K562 (cell line): ENCODE data around the gene ADM. TPM values are rescaled to one million over a fixed set of nuclear protein-coding genes. Genes with fewer than 3 reads are reported as not detected.

Source experiments
- ATAC-seq: fragments of 200-7000 bp; cut with Tn5 transposase; 3 replicates; pipeline ENCODE4 v1.9.1; 2020; ENCODE audit warnings: moderate library complexity
- BruUV-seq: library from RNA; stranded (reverse); fragments of 400-500 nt; replicated peaks from 2 replicates; lab custom pipeline; 2021; lab: Mats Ljungman, UMichigan
- CTCF ChIA-PET: fragments of 300-600 bp; formaldehyde crosslinking; extraction: SDS; loops from one replicate; lab custom pipeline; 2021; ENCODE audit warnings: low intra/inter-chr PET ratio; lab: Yijun Ruan, JAX
- POLR2A ChIA-PET: fragments of 300-600, 350-650 bp; sonication (Branson Sonifier 250); formaldehyde crosslinking; extraction: SDS; loops from one replicate; lab custom pipeline; 2021; ENCODE audit warnings: antibody characterized with exemption, inconsistent platforms; lab: Yijun Ruan, JAX
- DNase-seq, 4 experiments: peaks; one replicate each; pipeline versions ENCODE4 v3.0.0 to v3.0.0-alpha.2; 2011 to 2018; ENCODE audit warnings: low spot score in 3 of 4, mixed read lengths in 3 of 4; ENCODE audit errors: extremely low read depth in 1 of 4
- FAIRE-seq: peaks from 2 replicates; lab custom pipeline; 2011; peaks lifted over from hg19 to GRCh38; lab: Jason Lieb, UNC
- H2AFZ ChIP-seq: 2 replicates; pipeline ENCODE4 v1.6.0; 2011; ENCODE audit warnings: low read depth, low read length, control low read depth, inconsistent platforms
- H3K27ac ChIP-seq: fragments of 200-600 bp; 3 replicates; pipeline ENCODE4 v1.8.0; 2011; ENCODE audit warnings: low read depth, mild to moderate bottlenecking, control low read depth, inconsistent platforms, low read length, moderate library complexity, mixed read lengths; ENCODE audit errors: extremely low read depth
- H3K27me3 ChIP-seq, 2 experiments: fragments of 300-600 bp in 1 of 2; 2 replicates in 1 of 2; 3 replicates in 1 of 2; pipeline versions ENCODE4 v1.6.0 to v1.8.0; 2011; ENCODE audit warnings: inconsistent platforms in 2 of 2, low read length in 2 of 2, mild to moderate bottlenecking in 1 of 2, mixed read lengths in 1 of 2, moderate library complexity in 1 of 2; ENCODE audit not compliant: control insufficient read depth in 2 of 2, insufficient read depth in 2 of 2
- H3K36me3 ChIP-seq: fragments of 300-600 bp; 3 replicates; pipeline ENCODE4 v1.8.0; 2011; ENCODE audit warnings: mild to moderate bottlenecking, low read length, inconsistent platforms; ENCODE audit not compliant: control insufficient read depth, insufficient read depth
- H3K4me1 ChIP-seq, 2 experiments: fragments of 200-600 bp in 1 of 2; replicated peaks in 1 of 2; 2 replicates in 1 of 2; 3 replicates in 1 of 2; pipeline versions ENCODE4 v1.5.1 to v1.8.0; 2011; ENCODE audit warnings: inconsistent platforms in 2 of 2, low read length in 2 of 2, mild to moderate bottlenecking in 1 of 2, mixed read lengths in 1 of 2, moderate library complexity in 1 of 2; ENCODE audit not compliant: control insufficient read depth in 2 of 2, insufficient read depth in 2 of 2
- H3K4me2 ChIP-seq: 2 replicates; pipeline ENCODE4 v1.6.1; 2011; ENCODE audit warnings: low read length, control low read depth, inconsistent platforms, mixed read lengths; ENCODE audit not compliant: insufficient read depth
- H3K4me3 ChIP-seq: fragments of 200-600 bp; sonication (generic), shearing (Covaris generic); 2 replicates; pipeline ENCODE4 v1.5.1; 2016; ENCODE audit warnings: control low read depth, inconsistent platforms
- H3K79me2 ChIP-seq: fragments of 200-600 bp; 3 replicates; pipeline ENCODE4 v1.8.0; 2011; ENCODE audit warnings: low read length, inconsistent platforms; ENCODE audit not compliant: control insufficient read depth, insufficient read depth
- H3K9ac ChIP-seq, 2 experiments: 2 replicates each; pipeline versions ENCODE4 v1.6.0 to v1.6.1; 2011; ENCODE audit warnings: low read depth in 2 of 2, low read length in 2 of 2, control low read depth in 1 of 2, inconsistent platforms in 1 of 2, mild to moderate bottlenecking in 1 of 2, mixed read lengths in 1 of 2; ENCODE audit not compliant: insufficient read depth in 1 of 2
- H3K9me1 ChIP-seq: one replicate; pipeline ENCODE4 v1.6.0; 2011; ENCODE audit warnings: inconsistent platforms, mild to moderate bottlenecking, low read length, moderate library complexity; ENCODE audit not compliant: control insufficient read depth, insufficient read depth
- H3K9me3 ChIP-seq: replicated peaks from 2 replicates; pipeline ENCODE4 v1.5.1; 2011; ENCODE audit warnings: low read depth, low read length, inconsistent platforms; ENCODE audit not compliant: control insufficient read depth, insufficient read depth
- H4K20me1 ChIP-seq: replicated peaks from 2 replicates; pipeline ENCODE4 v1.6.1; 2011; ENCODE audit warnings: low read length, inconsistent platforms, mixed read lengths; ENCODE audit not compliant: control insufficient read depth, insufficient read depth
- ARID1B ChIP-seq: fragments of 450-650 bp; IDR thresholded peaks from 2 replicates; pipeline ENCODE4 v1.6.1; 2016; ENCODE audit warnings: antibody characterized with exemption, mild to moderate bottlenecking, inconsistent platforms
- CBFA2T2 ChIP-seq: fragments of 450-650 bp; conservative IDR thresholded peaks from 2 replicates; pipeline ENCODE4 v1.6.1; 2017; ENCODE audit warnings: mild to moderate bottlenecking
- CTBP1 ChIP-seq: fragments of 450-650 bp; IDR thresholded peaks from 2 replicates; pipeline ENCODE4 v1.6.1; 2016; ENCODE audit warnings: borderline replicate concordance
- CXXC5 ChIP-seq: fragments of 250-450 bp; sonication (Bioruptor Pico); IDR thresholded peaks from 2 replicates; pipeline ENCODE4 v1.8.0; 2022; ENCODE audit warnings: inconsistent platforms, mild to moderate bottlenecking, moderate library complexity
- EP300 ChIP-seq: IDR thresholded peaks from 2 replicates; pipeline ENCODE4 v1.6.1; 2012; ENCODE audit warnings: low read length, improper control_type of control experiment
- NR4A1 ChIP-seq, 2 experiments: fragments of 250-450 bp in 1 of 2; fragments of 450-650 bp in 1 of 2; sonication (Bioruptor Pico) in 1 of 2; IDR thresholded peaks; 2 replicates each; pipeline versions ENCODE4 v1.4.0 to v1.6.1; 2016 to 2020; ENCODE audit warnings: mild to moderate bottlenecking in 2 of 2, missing compliant biosample characterization in 1 of 2, missing genetic modification characterization in 1 of 2, moderate library complexity in 1 of 2
- RCOR1 ChIP-seq, 2 experiments: IDR thresholded peaks; 2 replicates each; pipeline ENCODE4 v1.6.1; 2012; ENCODE audit warnings: low read depth in 2 of 2, low read length in 2 of 2, borderline replicate concordance in 1 of 2, improper control_type of control experiment in 1 of 2
- SMAD4 ChIP-seq: fragments of 250-450 bp; sonication (Bioruptor Pico); conservative IDR thresholded peaks from 2 replicates; pipeline ENCODE4 v1.8.0; 2021; ENCODE audit warnings: inconsistent platforms, mild to moderate bottlenecking, moderate library complexity
- ZNF696 ChIP-seq: fragments of 250-450 bp; sonication (Bioruptor Pico); conservative IDR thresholded peaks from 2 replicates; pipeline ENCODE4 v1.4.0; 2020; ENCODE audit warnings: mild to moderate bottlenecking, moderate library complexity
- WGBS: fragments of 100-300 bp; shearing (Covaris generic); methylation state at CpG from one replicate; pipeline ENCODE4 v1.1.6; 2016; ENCODE audit warnings: low coverage, mixed read lengths; ENCODE audit not compliant: insufficient coverage; ENCODE audit errors: missing lambda C conversion rate; 5-methylcytosine and 5-hydroxymethylcytosine counted together
- in situ Hi-C: fragments of 300-500 bp; cut with MboI; formaldehyde crosslinking; loops from 4 replicates; pipeline ENCODE4 v1.15.0; 2018; ENCODE audit warnings: inconsistent platforms, mixed read lengths
- intact Hi-C: fragments of 100-400 bp; cut with micrococcal nuclease; formaldehyde crosslinking; loops from 2 replicates; pipeline ENCODE4 v1.14.2; 2022
- polyA plus RNA-seq, 8 experiments: library from polyadenylated mRNA; depleted of rRNA in 4 of 8; stranded (reverse) in 5 of 8; unstranded in 3 of 8; fragments of >200 nt; fragmentation: Nextera tagmentation in 2 of 8; fragmentation: Illumina TruSeq in 1 of 8; extraction: Ambion mirVana in 2 of 8; extraction: Trizol in 1 of 8; gene quantifications; 2 replicates each; pipeline versions ENCODE4 v1.2.1 to v1.2.3, GENCODE V29; 2011 to 2014; ENCODE audit warnings: inconsistent platforms in 1 of 8, missing spikeins in 1 of 8
- total RNA-seq, 7 experiments: library from RNA; depleted of rRNA in 6 of 7; stranded (reverse); fragments of >200 nt in 6 of 7; fragmentation: Illumina TruSeq in 2 of 7; extraction: Trizol in 2 of 7; gene quantifications; 2 replicates each; pipeline versions ENCODE4 v1.2.1 to v1.2.3, GENCODE V29; 2011 to 2021; ENCODE audit warnings: low replicate concordance in 1 of 7
- TF ChIP-seq, protein P1 (sequence below): fragments of 450-650 bp; IDR thresholded peaks from 2 replicates; pipeline ENCODE4 v1.6.1; 2016; ENCODE audit warnings: mild to moderate bottlenecking, moderate library complexity

ADM gene
- total and polyA plus RNA-seq, 9 of the 15 experiments (the other 6 are each of a cell fraction or from before 2014, with no cell fraction given), result 0.23 to 0.49 (median 0.32) TPM; not detected in 6

DNA sequence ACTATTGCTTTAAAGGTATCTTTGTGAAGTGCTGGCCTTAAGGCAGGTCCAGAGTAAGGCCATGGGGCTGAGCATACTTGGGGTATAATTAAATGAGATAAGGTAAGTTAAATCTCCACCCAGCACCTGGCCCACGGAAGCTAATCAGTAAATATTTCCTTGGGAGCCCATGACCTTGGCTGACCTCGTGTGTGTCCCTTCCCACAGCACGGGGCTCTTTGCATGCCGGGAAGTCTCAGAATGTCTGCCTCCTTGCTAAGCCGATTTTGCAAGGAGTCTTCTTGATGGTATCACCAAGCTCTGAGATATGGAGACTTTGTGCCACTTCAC, 46.5 kb downstream of the ADM start:
- in situ Hi-C loops (no loop called here), intact Hi-C loops (no loop called here)
- peak overlapping the region; percentile 47 for H2AFZ ChIP-seq
- ATAC-seq (peak; percentile 75), FAIRE-seq (peak; percentile 72), DNase-seq (peak; percentile 14 to 55 (median 20))
- H3K4me2 ChIP-seq, result peak overlapping the region; percentile 43; the same call in 1 of the 2 replicates
- no peak overlapping the region for H3K4me3 ChIP-seq
- no peaks in the 10 kb centered on the region for H3K79me2 ChIP-seq
- H3K9ac ChIP-seq, result no peak overlapping the region; a peak in 1 of 4 replicates
- ChIA-PET CTCF (interaction anchor here (0.7 to 1.6 kb wide), 2 partner anchors 15 to 372 kb away, joined by 3 to 4 read pairs; no protein-coding TSS in a partner anchor), POLR2A (interaction anchor here (0.6 to 1.0 kb wide), 4 partner anchors 8 to 28 kb away, joined by 3 read pairs; no protein-coding TSS in a partner anchor)
- no peaks in the 10 kb centered on the region for H3K36me3 ChIP-seq
- peaks cover 7 to 10% of the 10 kb centered on the region in 2 experiments; a peak in 3 of 5 replicates for H3K4me1 ChIP-seq
- no TSS peak for BruUV-seq
- no peaks in the 10 kb centered on the region for H3K27me3 ChIP-seq
- WGBS, result 3% methylated on average over 5 of the region's 5 CpGs
- H4K20me1 ChIP-seq, result no peaks in the 10 kb centered on the region
- no peaks in the 10 kb centered on the region for H3K9me3 ChIP-seq
- no peaks in the 10 kb centered on the region for H3K9me1 ChIP-seq
- H3K27ac ChIP-seq, result no peak overlapping the region
- no peak for TF ChIP-seq NR4A1 (CRISPR knock-in tag; IDR thresholded peaks at IDR 0.05)
- 0 out of 2 replicates have a peak, but pooled peaks have one; percentile 35 for TF ChIP-seq NR4A1 (tag; IDR thresholded peaks at IDR 0.05)
- TF ChIP-seq SMAD4 (CRISPR knock-in tag), result peak; percentile 64; the same call in 1 of the 2 replicates
- peak; percentile 33; the same call in 1 of the 2 replicates for TF ChIP-seq EP300
- peak; percentile 64 for TF ChIP-seq CXXC5
- peak; percentile 61; the same call in 1 of the 2 replicates for TF ChIP-seq CTBP1
- TF ChIP-seq ZNF696 (CRISPR knock-in tag), result no peak
- TF ChIP-seq, protein P1, sequence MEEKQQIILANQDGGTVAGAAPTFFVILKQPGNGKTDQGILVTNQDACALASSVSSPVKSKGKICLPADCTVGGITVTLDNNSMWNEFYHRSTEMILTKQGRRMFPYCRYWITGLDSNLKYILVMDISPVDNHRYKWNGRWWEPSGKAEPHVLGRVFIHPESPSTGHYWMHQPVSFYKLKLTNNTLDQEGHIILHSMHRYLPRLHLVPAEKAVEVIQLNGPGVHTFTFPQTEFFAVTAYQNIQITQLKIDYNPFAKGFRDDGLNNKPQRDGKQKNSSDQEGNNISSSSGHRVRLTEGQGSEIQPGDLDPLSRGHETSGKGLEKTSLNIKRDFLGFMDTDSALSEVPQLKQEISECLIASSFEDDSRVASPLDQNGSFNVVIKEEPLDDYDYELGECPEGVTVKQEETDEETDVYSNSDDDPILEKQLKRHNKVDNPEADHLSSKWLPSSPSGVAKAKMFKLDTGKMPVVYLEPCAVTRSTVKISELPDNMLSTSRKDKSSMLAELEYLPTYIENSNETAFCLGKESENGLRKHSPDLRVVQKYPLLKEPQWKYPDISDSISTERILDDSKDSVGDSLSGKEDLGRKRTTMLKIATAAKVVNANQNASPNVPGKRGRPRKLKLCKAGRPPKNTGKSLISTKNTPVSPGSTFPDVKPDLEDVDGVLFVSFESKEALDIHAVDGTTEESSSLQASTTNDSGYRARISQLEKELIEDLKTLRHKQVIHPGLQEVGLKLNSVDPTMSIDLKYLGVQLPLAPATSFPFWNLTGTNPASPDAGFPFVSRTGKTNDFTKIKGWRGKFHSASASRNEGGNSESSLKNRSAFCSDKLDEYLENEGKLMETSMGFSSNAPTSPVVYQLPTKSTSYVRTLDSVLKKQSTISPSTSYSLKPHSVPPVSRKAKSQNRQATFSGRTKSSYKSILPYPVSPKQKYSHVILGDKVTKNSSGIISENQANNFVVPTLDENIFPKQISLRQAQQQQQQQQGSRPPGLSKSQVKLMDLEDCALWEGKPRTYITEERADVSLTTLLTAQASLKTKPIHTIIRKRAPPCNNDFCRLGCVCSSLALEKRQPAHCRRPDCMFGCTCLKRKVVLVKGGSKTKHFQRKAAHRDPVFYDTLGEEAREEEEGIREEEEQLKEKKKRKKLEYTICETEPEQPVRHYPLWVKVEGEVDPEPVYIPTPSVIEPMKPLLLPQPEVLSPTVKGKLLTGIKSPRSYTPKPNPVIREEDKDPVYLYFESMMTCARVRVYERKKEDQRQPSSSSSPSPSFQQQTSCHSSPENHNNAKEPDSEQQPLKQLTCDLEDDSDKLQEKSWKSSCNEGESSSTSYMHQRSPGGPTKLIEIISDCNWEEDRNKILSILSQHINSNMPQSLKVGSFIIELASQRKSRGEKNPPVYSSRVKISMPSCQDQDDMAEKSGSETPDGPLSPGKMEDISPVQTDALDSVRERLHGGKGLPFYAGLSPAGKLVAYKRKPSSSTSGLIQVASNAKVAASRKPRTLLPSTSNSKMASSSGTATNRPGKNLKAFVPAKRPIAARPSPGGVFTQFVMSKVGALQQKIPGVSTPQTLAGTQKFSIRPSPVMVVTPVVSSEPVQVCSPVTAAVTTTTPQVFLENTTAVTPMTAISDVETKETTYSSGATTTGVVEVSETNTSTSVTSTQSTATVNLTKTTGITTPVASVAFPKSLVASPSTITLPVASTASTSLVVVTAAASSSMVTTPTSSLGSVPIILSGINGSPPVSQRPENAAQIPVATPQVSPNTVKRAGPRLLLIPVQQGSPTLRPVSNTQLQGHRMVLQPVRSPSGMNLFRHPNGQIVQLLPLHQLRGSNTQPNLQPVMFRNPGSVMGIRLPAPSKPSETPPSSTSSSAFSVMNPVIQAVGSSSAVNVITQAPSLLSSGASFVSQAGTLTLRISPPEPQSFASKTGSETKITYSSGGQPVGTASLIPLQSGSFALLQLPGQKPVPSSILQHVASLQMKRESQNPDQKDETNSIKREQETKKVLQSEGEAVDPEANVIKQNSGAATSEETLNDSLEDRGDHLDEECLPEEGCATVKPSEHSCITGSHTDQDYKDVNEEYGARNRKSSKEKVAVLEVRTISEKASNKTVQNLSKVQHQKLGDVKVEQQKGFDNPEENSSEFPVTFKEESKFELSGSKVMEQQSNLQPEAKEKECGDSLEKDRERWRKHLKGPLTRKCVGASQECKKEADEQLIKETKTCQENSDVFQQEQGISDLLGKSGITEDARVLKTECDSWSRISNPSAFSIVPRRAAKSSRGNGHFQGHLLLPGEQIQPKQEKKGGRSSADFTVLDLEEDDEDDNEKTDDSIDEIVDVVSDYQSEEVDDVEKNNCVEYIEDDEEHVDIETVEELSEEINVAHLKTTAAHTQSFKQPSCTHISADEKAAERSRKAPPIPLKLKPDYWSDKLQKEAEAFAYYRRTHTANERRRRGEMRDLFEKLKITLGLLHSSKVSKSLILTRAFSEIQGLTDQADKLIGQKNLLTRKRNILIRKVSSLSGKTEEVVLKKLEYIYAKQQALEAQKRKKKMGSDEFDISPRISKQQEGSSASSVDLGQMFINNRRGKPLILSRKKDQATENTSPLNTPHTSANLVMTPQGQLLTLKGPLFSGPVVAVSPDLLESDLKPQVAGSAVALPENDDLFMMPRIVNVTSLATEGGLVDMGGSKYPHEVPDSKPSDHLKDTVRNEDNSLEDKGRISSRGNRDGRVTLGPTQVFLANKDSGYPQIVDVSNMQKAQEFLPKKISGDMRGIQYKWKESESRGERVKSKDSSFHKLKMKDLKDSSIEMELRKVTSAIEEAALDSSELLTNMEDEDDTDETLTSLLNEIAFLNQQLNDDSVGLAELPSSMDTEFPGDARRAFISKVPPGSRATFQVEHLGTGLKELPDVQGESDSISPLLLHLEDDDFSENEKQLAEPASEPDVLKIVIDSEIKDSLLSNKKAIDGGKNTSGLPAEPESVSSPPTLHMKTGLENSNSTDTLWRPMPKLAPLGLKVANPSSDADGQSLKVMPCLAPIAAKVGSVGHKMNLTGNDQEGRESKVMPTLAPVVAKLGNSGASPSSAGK, result 0 out of 2 replicates have a peak, but pooled peaks have one; percentile 39
- peak; percentile 49 for TF ChIP-seq CBFA2T2
- peak; percentile 65 for TF ChIP-seq ARID1B
- TF ChIP-seq RCOR1 (IDR thresholded peaks at IDR 0.05; ENCODE audit: borderline replicate concordance in 1 of 2, low read depth in 2 of 2, low read length in 2 of 2), result peak in 1 of 2 experiments; percentile 63; a peak in 1 of 4 replicates
